HCT116 (cell line): ENCODE data around the gene PCDHGA3. TPM values are rescaled to one million over a fixed set of nuclear protein-coding genes. Genes with fewer than 3 reads are reported as not detected.

ENCODE experiments used
- ATAC-seq: fragments of 200-7000 bp; cut with Tn5 transposase; 2 replicates; pipeline ENCODE4 v1.9.1; 2020; ENCODE audit warnings: mild to moderate bottlenecking, moderate library complexity
- BruUV-seq: library from RNA; stranded (reverse); fragments of 400-500 nt; replicated peaks from 2 replicates; lab custom pipeline; 2021; lab: Mats Ljungman, UMichigan
- CTCF ChIA-PET: fragments of 300-600 bp; sonication (Branson Sonifier 250); formaldehyde crosslinking; loops from one replicate; lab custom pipeline; 2021; ENCODE audit warnings: antibody characterized with exemption; lab: Charles Lee
- POLR2A ChIA-PET: fragments of 300-600, 350-600 bp; sonication (Branson Sonifier 250); formaldehyde crosslinking; loops from one replicate; lab custom pipeline; 2021; ENCODE audit warnings: antibody characterized with exemption; lab: Charles Lee
- RAD21 ChIA-PET, 2 experiments: fragments of 300-600 bp; sonication (Branson Sonifier 250); formaldehyde crosslinking; loops; one replicate each; lab custom pipeline; 2023; ENCODE audit warnings: low total read pairs in 2 of 2; ENCODE audit not compliant: uncharacterized antibody in 2 of 2, unreplicated experiment in 2 of 2, low non-redundant PET in 1 of 2; lab: Charles Lee
- DNase-seq: peaks from one replicate; pipeline ENCODE4 v3.0.0-alpha.2; 2010; ENCODE audit warnings: low read depth, low spot score
- H2AFZ ChIP-seq: fragments of 200-600 bp; shearing (Covaris generic), sonication (generic); 2 replicates; pipeline ENCODE4 v1.6.1; 2017; ENCODE audit warnings: low read depth, mixed run types, mixed read lengths, antibody characterized with exemption, low read length; ENCODE audit not compliant: poor library complexity, severe bottlenecking
- H3K27ac ChIP-seq: 2 replicates; pipeline ENCODE4 v1.5.1; 2012; ENCODE audit warnings: low read depth, low read length
- H3K27me3 ChIP-seq: fragments of 200-600 bp; sonication (generic); 2 replicates; pipeline ENCODE4 v1.6.1; 2016; ENCODE audit warnings: mixed run types, low read length, mixed read lengths; ENCODE audit not compliant: insufficient read depth
- H3K36me3 ChIP-seq, 2 experiments: fragments of 200-500 bp in 1 of 2; fragments of 200-600 bp in 1 of 2; sonication (Bioruptor generic) in 1 of 2; sonication (generic) in 1 of 2; 2 replicates each; pipeline versions ENCODE4 v1.5.1 to v1.6.1; 2014 to 2016; ENCODE audit warnings: low read length in 2 of 2, inconsistent platforms in 1 of 2, mixed read lengths in 1 of 2, mixed run types in 1 of 2; ENCODE audit not compliant: insufficient read depth in 2 of 2, control insufficient read depth in 1 of 2
- H3K4me1 ChIP-seq, 2 experiments: fragments of 200-600 bp in 1 of 2; sonication (generic) in 1 of 2; 2 replicates each; pipeline versions ENCODE4 v1.5.1 to v1.6.1; 2012 to 2017; ENCODE audit warnings: low read length in 2 of 2, inconsistent platforms in 1 of 2, mild to moderate bottlenecking in 1 of 2, mixed read lengths in 1 of 2, mixed run types in 1 of 2, moderate library complexity in 1 of 2; ENCODE audit not compliant: insufficient read depth in 2 of 2, control insufficient read depth in 1 of 2
- H3K4me2 ChIP-seq: fragments of 200-600 bp; sonication (generic); 2 replicates; pipeline ENCODE4 v1.6.1; 2017; ENCODE audit warnings: mixed run types, low read length, mixed read lengths
- H3K4me3 ChIP-seq, 2 experiments: fragments of 200-600 bp in 1 of 2; sonication (generic) in 1 of 2; replicated peaks in 1 of 2; 2 replicates each; pipeline ENCODE4 v1.5.1; 2011 to 2016; ENCODE audit warnings: low read length in 2 of 2, control low read depth in 1 of 2, low read depth in 1 of 2, mild to moderate bottlenecking in 1 of 2, mixed read lengths in 1 of 2, mixed run types in 1 of 2
- H3K79me2 ChIP-seq: fragments of 200-600 bp; sonication (generic); 2 replicates; pipeline ENCODE4 v1.6.1; 2017; ENCODE audit warnings: mild to moderate bottlenecking, mixed run types, low read length, moderate library complexity, mixed read lengths; ENCODE audit not compliant: insufficient read depth
- H3K9ac ChIP-seq: fragments of 200-600 bp; sonication (generic); 2 replicates; pipeline ENCODE4 v1.6.1; 2016; ENCODE audit warnings: low read length, mixed read lengths
- H3K9me2 ChIP-seq: fragments of 200-600 bp; sonication (generic), shearing (Covaris generic); 2 replicates; pipeline ENCODE4 v1.6.1; 2017; ENCODE audit warnings: mixed run types, mild to moderate bottlenecking, moderate library complexity; ENCODE audit not compliant: insufficient read depth
- H3K9me3 ChIP-seq, 2 experiments: fragments of 200-500 bp in 1 of 2; fragments of 200-600 bp in 1 of 2; sonication (Bioruptor generic) in 1 of 2; sonication (generic) in 1 of 2; 2 replicates each; pipeline ENCODE4 v1.6.1; 2014 to 2017; ENCODE audit warnings: low read length in 2 of 2, mixed read lengths in 2 of 2, inconsistent platforms in 1 of 2, low read depth in 1 of 2, mild to moderate bottlenecking in 1 of 2, mixed run types in 1 of 2, moderate library complexity in 1 of 2; ENCODE audit not compliant: control insufficient read depth in 1 of 2, insufficient read depth in 1 of 2
- H4K20me1 ChIP-seq: fragments of 200-600 bp; sonication (generic), shearing (Covaris generic); 2 replicates; pipeline ENCODE4 v1.6.1; 2017; ENCODE audit warnings: mixed run types, mild to moderate bottlenecking, moderate library complexity; ENCODE audit not compliant: insufficient read depth
- ATF3 ChIP-seq: IDR thresholded peaks from 2 replicates; pipeline ENCODE4 v1.6.1; 2012
- CBX3 ChIP-seq: IDR thresholded peaks from 2 replicates; pipeline ENCODE4 v1.6.1; 2012; ENCODE audit warnings: low read depth
- EGR1 ChIP-seq: IDR thresholded peaks from 2 replicates; pipeline ENCODE4 v1.6.1; 2012; ENCODE audit warnings: low read depth
- EZH2 ChIP-seq: fragments of 200-600 bp; sonication (generic); IDR thresholded peaks from 2 replicates; pipeline ENCODE4 v1.6.1; 2017; ENCODE audit warnings: antibody characterized with exemption, mixed run types
- RAD21 ChIP-seq: IDR thresholded peaks from 2 replicates; pipeline ENCODE4 v1.6.1; 2012; ENCODE audit warnings: low read depth, mild to moderate bottlenecking
- SRF ChIP-seq: IDR thresholded peaks from 2 replicates; pipeline ENCODE4 v1.6.1; 2012; ENCODE audit warnings: low read depth
- TCF7L2 ChIP-seq: IDR thresholded peaks from 2 replicates; pipeline ENCODE4 v1.7.0; 2011; ENCODE audit warnings: borderline replicate concordance, inconsistent platforms; ENCODE audit not compliant: insufficient read depth, insufficient read length; ENCODE audit errors: extremely low read depth
- ZFX ChIP-seq: fragments of 450-650 bp; IDR thresholded peaks from 2 replicates; pipeline ENCODE4 v1.6.1; 2017
- intact Hi-C: fragments of 100-400 bp; cut with micrococcal nuclease; formaldehyde crosslinking; loops from 2 replicates; pipeline ENCODE4 v1.10.0; 2022
- total RNA-seq: library from RNA; stranded (reverse); gene quantifications from one replicate; pipeline ENCODE4 v1.2.1, GENCODE V29; 2021; ENCODE audit not compliant: unreplicated experiment
- TF ChIP-seq, protein P1 (sequence below), 3 experiments: fragments of 200-600 bp in 1 of 3; sonication (generic) in 1 of 3; IDR thresholded peaks in 2 of 3; conservative IDR thresholded peaks in 1 of 3; 2 replicates each; pipeline ENCODE4 v1.5.1; 2012 to 2017; ENCODE audit warnings: low read depth in 2 of 3, low read length in 2 of 3, antibody characterized with exemption in 1 of 3, borderline replicate concordance in 1 of 3, control low read depth in 1 of 3, mild to moderate bottlenecking in 1 of 3, mixed read lengths in 1 of 3, mixed run types in 1 of 3, moderate library complexity in 1 of 3; ENCODE audit not compliant: insufficient read depth in 1 of 3

Gene PCDHGA3
- total RNA-seq, 1 experiment from 2014 or later: not detected

GRCh38 chr5:141389153-141390042, 45.8 kb downstream of the PCDHGA3 start:
- H3K4me2 ChIP-seq: no peak overlapping the region
- no peaks in the 10 kb centered on the region for H3K4me1 ChIP-seq
- H2AFZ ChIP-seq: no peak overlapping the region
- H3K79me2 ChIP-seq: no peaks in the 10 kb centered on the region
- no peak for DNase-seq
- CTCF ChIA-PET: no interaction called here
- no TSS peak for BruUV-seq
- no peak overlapping the region for H3K27ac ChIP-seq
- no peaks in the 10 kb centered on the region for H3K27me3 ChIP-seq
- no peak overlapping the region for H3K9ac ChIP-seq
- RAD21 ChIA-PET: no interaction called here
- no peak for TF ChIP-seq ZFX
- TF ChIP-seq SRF: no peak
- TF ChIP-seq EGR1: no peak
- TF ChIP-seq, protein P1, sequence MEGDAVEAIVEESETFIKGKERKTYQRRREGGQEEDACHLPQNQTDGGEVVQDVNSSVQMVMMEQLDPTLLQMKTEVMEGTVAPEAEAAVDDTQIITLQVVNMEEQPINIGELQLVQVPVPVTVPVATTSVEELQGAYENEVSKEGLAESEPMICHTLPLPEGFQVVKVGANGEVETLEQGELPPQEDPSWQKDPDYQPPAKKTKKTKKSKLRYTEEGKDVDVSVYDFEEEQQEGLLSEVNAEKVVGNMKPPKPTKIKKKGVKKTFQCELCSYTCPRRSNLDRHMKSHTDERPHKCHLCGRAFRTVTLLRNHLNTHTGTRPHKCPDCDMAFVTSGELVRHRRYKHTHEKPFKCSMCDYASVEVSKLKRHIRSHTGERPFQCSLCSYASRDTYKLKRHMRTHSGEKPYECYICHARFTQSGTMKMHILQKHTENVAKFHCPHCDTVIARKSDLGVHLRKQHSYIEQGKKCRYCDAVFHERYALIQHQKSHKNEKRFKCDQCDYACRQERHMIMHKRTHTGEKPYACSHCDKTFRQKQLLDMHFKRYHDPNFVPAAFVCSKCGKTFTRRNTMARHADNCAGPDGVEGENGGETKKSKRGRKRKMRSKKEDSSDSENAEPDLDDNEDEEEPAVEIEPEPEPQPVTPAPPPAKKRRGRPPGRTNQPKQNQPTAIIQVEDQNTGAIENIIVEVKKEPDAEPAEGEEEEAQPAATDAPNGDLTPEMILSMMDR (IDR thresholded peaks at IDR 0.05 in 2 of 3, conservative IDR thresholded peaks at IDR 0.05 in 1 of 3; ENCODE audit: borderline replicate concordance in 1 of 3, insufficient read depth in 1 of 3, low read depth in 2 of 3, low read length in 2 of 3): no peak
- TF ChIP-seq TCF7L2: no peak
- TF ChIP-seq ATF3: no peak
- no peak for TF ChIP-seq CBX3
- no peak for TF ChIP-seq RAD21
- TF ChIP-seq EZH2: no peak
- TF ChIP-seq, all 23 proteins: peak for 0
- intact Hi-C loops: no loop called here
- no peak for ATAC-seq
- Histone ChIP-seq H3K9me3 (no peaks in the 10 kb centered on the region; a peak in 1 of 4 replicates), H4K20me1 (no peaks in the 10 kb centered on the region), H3K4me3 (no peak overlapping the region), H3K36me3 (no peaks in the 10 kb centered on the region), H3K9me2 (no peaks in the 10 kb centered on the region)
- POLR2A ChIA-PET: no interaction called here
